ENCODE measurements around the gene TMEM128.

- TF ChIP-seq, protein P1, sequence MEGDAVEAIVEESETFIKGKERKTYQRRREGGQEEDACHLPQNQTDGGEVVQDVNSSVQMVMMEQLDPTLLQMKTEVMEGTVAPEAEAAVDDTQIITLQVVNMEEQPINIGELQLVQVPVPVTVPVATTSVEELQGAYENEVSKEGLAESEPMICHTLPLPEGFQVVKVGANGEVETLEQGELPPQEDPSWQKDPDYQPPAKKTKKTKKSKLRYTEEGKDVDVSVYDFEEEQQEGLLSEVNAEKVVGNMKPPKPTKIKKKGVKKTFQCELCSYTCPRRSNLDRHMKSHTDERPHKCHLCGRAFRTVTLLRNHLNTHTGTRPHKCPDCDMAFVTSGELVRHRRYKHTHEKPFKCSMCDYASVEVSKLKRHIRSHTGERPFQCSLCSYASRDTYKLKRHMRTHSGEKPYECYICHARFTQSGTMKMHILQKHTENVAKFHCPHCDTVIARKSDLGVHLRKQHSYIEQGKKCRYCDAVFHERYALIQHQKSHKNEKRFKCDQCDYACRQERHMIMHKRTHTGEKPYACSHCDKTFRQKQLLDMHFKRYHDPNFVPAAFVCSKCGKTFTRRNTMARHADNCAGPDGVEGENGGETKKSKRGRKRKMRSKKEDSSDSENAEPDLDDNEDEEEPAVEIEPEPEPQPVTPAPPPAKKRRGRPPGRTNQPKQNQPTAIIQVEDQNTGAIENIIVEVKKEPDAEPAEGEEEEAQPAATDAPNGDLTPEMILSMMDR (IDR thresholded peaks at IDR 0.05) = no peak
- TF ChIP-seq POLR2A (IDR thresholded peaks at IDR 0.05) (no peak), POLR2AphosphoS5 (IDR thresholded peaks at IDR 0.05) (no peak)
Observed at GRCh38 chr4:4225915-4226605, 22.0 kb downstream of the TMEM128 start.
